ENCODE measurements around the gene IL1R1. TPM values are rescaled to one million over a fixed set of nuclear protein-coding genes. Genes with fewer than 3 reads are reported as not detected.

Gene IL1R1
- total RNA-seq, 1 experiment from 2014 or later = 0.39 TPM

GRCh38 chr2:102093662-102094061 lies 48.9 kb upstream of the IL1R1 start:
- no peaks in the 10 kb centered on the region for H3K27me3 Mint-ChIP-seq (ENCODE audit: low read depth)
- Histone ChIP-seq H2BK20ac (ENCODE audit: low read depth, low read length, poor library complexity, severe bottlenecking) (no peak overlapping the region), H2BK12ac (ENCODE audit: insufficient read length, low read depth, low read length) (no peak overlapping the region), H4K8ac (replicated peaks; ENCODE audit: insufficient read length, low read depth, low read length) (no peak overlapping the region), H3K27ac (ENCODE audit: insufficient read length, low read depth, low read length) (no peak overlapping the region), H3K18ac (ENCODE audit: insufficient read length, low read depth, low read length) (no peak overlapping the region), H2BK120ac (ENCODE audit: low read depth, low read length, poor library complexity, severe bottlenecking) (no peak overlapping the region), H3K9me3 (ENCODE audit: control insufficient read depth, low read depth, low read length) (no peaks in the 10 kb centered on the region), H3K79me1 (ENCODE audit: insufficient read depth, low read depth, low read length, poor library complexity, severe bottlenecking) (no peaks in the 10 kb centered on the region), H3K79me2 (ENCODE audit: insufficient read depth, low read length) (no peaks in the 10 kb centered on the region), H3K23me2 (ENCODE audit: insufficient read length, low read depth, low read length, poor library complexity, severe bottlenecking) (no peaks in the 10 kb centered on the region), H3K27me3 (ENCODE audit: insufficient read depth, low read length) (no peaks in the 10 kb centered on the region), H3K4me1 (ENCODE audit: insufficient read depth, low read length) (no peaks in the 10 kb centered on the region; the same call in 1 of the 2 replicates), H3K9ac (ENCODE audit: extremely low read depth, insufficient read length, low read length) (no peak overlapping the region), H2BK5ac (ENCODE audit: insufficient read length, low read length) (no peak overlapping the region), H2AK5ac (ENCODE audit: insufficient read length, low read length) (no peak overlapping the region), H3K23ac (ENCODE audit: insufficient read length, low read depth, low read length) (no peak overlapping the region), H4K5ac (ENCODE audit: insufficient read length, low read depth, low read length) (no peak overlapping the region), H4K91ac (ENCODE audit: insufficient read length, low read depth, low read length) (no peak overlapping the region), H2AFZ (ENCODE audit: low read length) (no peak overlapping the region), H3T11ph (ENCODE audit: low read length) (no peak overlapping the region), H3K14ac (ENCODE audit: insufficient read depth, low read length) (no peak overlapping the region), H3K56ac (ENCODE audit: insufficient read length, low read depth, low read length) (no peak overlapping the region), H3K4me2 (ENCODE audit: insufficient read depth, insufficient read length, low read length) (no peak overlapping the region), H2BK15ac (ENCODE audit: low read depth, low read length) (no peak overlapping the region), H4K20me1 (ENCODE audit: control insufficient read depth, insufficient read depth, insufficient read length) (no peaks in the 10 kb centered on the region), H3K4ac (ENCODE audit: low read depth, low read length) (no peak overlapping the region)
- H3K4me1 Mint-ChIP-seq = peaks cover 4 to 9% of the 10 kb centered on the region in 2 experiments
- H3K27ac Mint-ChIP-seq = no peak overlapping the region
- DNase-seq = no peak
- peaks cover 0 to 6% (median 0%) of the 10 kb centered on the region in 3 experiments; a peak in 1 of 7 replicates for H3K36me3 Mint-ChIP-seq (ENCODE audit: insufficient read depth in 1 of 3, low read depth in 3 of 3)
- WGBS (ENCODE audit: extremely low coverage, insufficient read length, low lambda C conversion rate) = no CpG with 5 or more reads among the region's 13 CpGs
- TF ChIP-seq, protein P1, sequence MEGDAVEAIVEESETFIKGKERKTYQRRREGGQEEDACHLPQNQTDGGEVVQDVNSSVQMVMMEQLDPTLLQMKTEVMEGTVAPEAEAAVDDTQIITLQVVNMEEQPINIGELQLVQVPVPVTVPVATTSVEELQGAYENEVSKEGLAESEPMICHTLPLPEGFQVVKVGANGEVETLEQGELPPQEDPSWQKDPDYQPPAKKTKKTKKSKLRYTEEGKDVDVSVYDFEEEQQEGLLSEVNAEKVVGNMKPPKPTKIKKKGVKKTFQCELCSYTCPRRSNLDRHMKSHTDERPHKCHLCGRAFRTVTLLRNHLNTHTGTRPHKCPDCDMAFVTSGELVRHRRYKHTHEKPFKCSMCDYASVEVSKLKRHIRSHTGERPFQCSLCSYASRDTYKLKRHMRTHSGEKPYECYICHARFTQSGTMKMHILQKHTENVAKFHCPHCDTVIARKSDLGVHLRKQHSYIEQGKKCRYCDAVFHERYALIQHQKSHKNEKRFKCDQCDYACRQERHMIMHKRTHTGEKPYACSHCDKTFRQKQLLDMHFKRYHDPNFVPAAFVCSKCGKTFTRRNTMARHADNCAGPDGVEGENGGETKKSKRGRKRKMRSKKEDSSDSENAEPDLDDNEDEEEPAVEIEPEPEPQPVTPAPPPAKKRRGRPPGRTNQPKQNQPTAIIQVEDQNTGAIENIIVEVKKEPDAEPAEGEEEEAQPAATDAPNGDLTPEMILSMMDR (conservative IDR thresholded peaks at IDR 0.05) = no peak
- H3K9me3 Mint-ChIP-seq = peaks cover 4 to 6% of the 10 kb centered on the region in 2 experiments; a peak in 3 of 5 replicates
- no peak overlapping the region for H3K4me3 Mint-ChIP-seq
